Astrocyte (in vitro differentiated cells and primary cell): ENCODE results near the gene NRG3. TPM values are rescaled to one million over a fixed set of nuclear protein-coding genes. Genes with fewer than 3 reads are reported as not detected.

ENCODE experiments used
- DNase-seq: peaks from one replicate; pipeline ENCODE4 v3.0.0-alpha.2; 2010; ENCODE audit warnings: low read depth
- FAIRE-seq: peaks from 2 replicates; lab custom pipeline; 2011; peaks lifted over from hg19 to GRCh38; lab: Jason Lieb, UNC
- H2AFZ ChIP-seq: 2 replicates; pipeline ENCODE4 v1.6.0; 2012; ENCODE audit warnings: low read depth, low read length, inconsistent platforms
- H3K27ac ChIP-seq: 2 replicates; pipeline ENCODE4 v1.5.1; 2011; ENCODE audit warnings: low read depth, low read length, inconsistent platforms
- H3K27me3 ChIP-seq: 2 replicates; pipeline ENCODE4 v1.6.0; 2011; ENCODE audit warnings: low read length, inconsistent platforms; ENCODE audit not compliant: insufficient read depth
- H3K36me3 ChIP-seq: 2 replicates; pipeline ENCODE4 v1.5.1; 2011; ENCODE audit warnings: low read length, inconsistent platforms; ENCODE audit not compliant: insufficient read depth
- H3K4me1 ChIP-seq: 2 replicates; pipeline ENCODE4 v1.5.1; 2011; ENCODE audit warnings: low read length, inconsistent platforms; ENCODE audit not compliant: insufficient read depth
- H3K4me2 ChIP-seq: 2 replicates; pipeline ENCODE4 v1.6.0; 2012; ENCODE audit warnings: low read length, inconsistent platforms
- H3K4me3 ChIP-seq: 2 replicates; pipeline ENCODE4 v1.5.1; 2011; ENCODE audit warnings: low read depth, mild to moderate bottlenecking, low read length, inconsistent platforms; ENCODE audit not compliant: insufficient read depth
- H3K79me2 ChIP-seq: 2 replicates; pipeline ENCODE4 v1.6.0; 2012; ENCODE audit warnings: mild to moderate bottlenecking, low read length, inconsistent platforms; ENCODE audit not compliant: insufficient read depth
- H3K9ac ChIP-seq: 2 replicates; pipeline ENCODE4 v1.6.0; 2012; ENCODE audit warnings: mild to moderate bottlenecking, low read length, inconsistent platforms
- H3K9me3 ChIP-seq: 2 replicates; pipeline ENCODE4 v1.5.1; 2012; ENCODE audit warnings: low read depth, mild to moderate bottlenecking, low read length, inconsistent platforms; ENCODE audit not compliant: insufficient read depth
- H4K20me1 ChIP-seq: 2 replicates; pipeline ENCODE4 v1.6.0; 2012; ENCODE audit warnings: low read length, inconsistent platforms; ENCODE audit not compliant: insufficient read depth
- H3K27ac Mint-ChIP-seq: one replicate; pipeline ENCODE4 v1.8.0; 2021; ENCODE audit warnings: mild to moderate bottlenecking, mixed read lengths; ENCODE audit not compliant: unreplicated experiment
- H3K27me3 Mint-ChIP-seq: one replicate; pipeline ENCODE4 v1.8.0; 2021; ENCODE audit warnings: low read depth, mixed read lengths; ENCODE audit not compliant: unreplicated experiment
- H3K36me3 Mint-ChIP-seq: one replicate; pipeline ENCODE4 v1.8.0; 2021; ENCODE audit warnings: low read depth, mixed read lengths; ENCODE audit not compliant: unreplicated experiment
- H3K4me1 Mint-ChIP-seq: one replicate; pipeline ENCODE4 v1.8.0; 2021; ENCODE audit warnings: low read depth, mixed read lengths; ENCODE audit not compliant: unreplicated experiment
- H3K4me3 Mint-ChIP-seq: one replicate; pipeline ENCODE4 v1.8.0; 2021; ENCODE audit warnings: mild to moderate bottlenecking, moderate library complexity, mixed read lengths; ENCODE audit not compliant: unreplicated experiment
- H3K9me3 Mint-ChIP-seq: one replicate; pipeline ENCODE4 v1.8.0; 2021; ENCODE audit warnings: mild to moderate bottlenecking, mixed read lengths; ENCODE audit not compliant: unreplicated experiment
- CTCF ChIP-seq: IDR thresholded peaks from 2 replicates; pipeline ENCODE4 v1.5.1; 2011; ENCODE audit warnings: low read depth, mild to moderate bottlenecking, inconsistent platforms, low read length, moderate library complexity; ENCODE audit not compliant: insufficient read depth
- EZH2 ChIP-seq: IDR thresholded peaks from 2 replicates; pipeline ENCODE4 v1.6.1; 2012; ENCODE audit warnings: mild to moderate bottlenecking, low read length, inconsistent platforms; ENCODE audit not compliant: insufficient read depth
- total RNA-seq: library from RNA; stranded (reverse); gene quantifications from 2 replicates; pipeline ENCODE4 v1.2.1, GENCODE V29; 2021

The NRG3 gene
- total RNA-seq, 1 donor from 2014 or later: 2.1 TPM

DNA sequence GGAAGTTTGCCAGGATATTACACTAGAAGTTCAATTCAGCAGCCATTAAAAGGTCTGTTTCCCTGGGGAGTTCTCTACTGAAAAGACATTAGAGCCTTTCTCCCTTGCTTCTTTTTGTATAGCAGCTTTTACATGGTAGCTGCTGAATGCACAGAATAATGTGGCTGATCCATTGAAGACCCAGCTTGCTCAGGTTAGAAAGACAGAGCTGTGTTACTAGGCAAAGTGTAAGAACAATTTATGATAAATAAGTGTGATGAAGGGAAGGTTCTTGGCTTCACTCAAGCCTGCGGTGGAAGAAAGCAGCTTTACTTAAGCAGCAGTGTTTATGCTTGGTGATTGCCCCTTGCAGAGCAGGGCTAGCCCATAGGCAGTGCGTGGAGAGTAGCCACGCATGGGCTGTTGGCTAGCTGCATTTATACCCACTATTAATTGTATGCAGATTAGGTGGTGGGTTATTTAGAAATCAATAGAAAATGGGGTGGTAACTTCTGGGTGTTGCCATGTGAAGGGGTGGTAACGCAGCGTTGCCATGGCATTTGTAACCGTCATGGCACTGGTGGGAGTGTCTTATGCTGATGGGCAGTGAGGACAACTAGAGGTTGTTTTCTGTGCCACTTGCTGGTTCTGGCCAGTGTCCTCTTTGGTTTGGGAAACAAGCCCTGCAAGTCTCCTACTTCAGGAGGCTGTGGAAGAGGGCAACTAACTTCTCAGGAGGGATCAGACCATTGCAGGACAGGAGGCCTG lies 942.9 kb downstream of the NRG3 start:
- FAIRE-seq (no peak), DNase-seq (no peak)
- H3K9ac ChIP-seq: no peak overlapping the region
- TF ChIP-seq EZH2: no peak
- TF ChIP-seq CTCF: no peak
- Mint-ChIP-seq H3K36me3 (no peaks in the 10 kb centered on the region), H3K27ac (no peak overlapping the region), H3K4me3 (no peak overlapping the region), H3K9me3 (peaks cover 2% of the 10 kb centered on the region), H3K27me3 (no peaks in the 10 kb centered on the region), H3K4me1 (peaks cover 8% of the 10 kb centered on the region)
- no peak overlapping the region for H3K4me3 ChIP-seq
- H3K27ac ChIP-seq: no peak overlapping the region
- no peaks in the 10 kb centered on the region for H4K20me1 ChIP-seq
- no peaks in the 10 kb centered on the region for H3K27me3 ChIP-seq
- no peaks in the 10 kb centered on the region for H3K36me3 ChIP-seq
- H3K9me3 ChIP-seq: no peaks in the 10 kb centered on the region
- H3K4me2 ChIP-seq: no peak overlapping the region
- peaks cover 4% of the 10 kb centered on the region for H3K4me1 ChIP-seq
- no peaks in the 10 kb centered on the region for H3K79me2 ChIP-seq
- no peak overlapping the region for H2AFZ ChIP-seq

DNA sequence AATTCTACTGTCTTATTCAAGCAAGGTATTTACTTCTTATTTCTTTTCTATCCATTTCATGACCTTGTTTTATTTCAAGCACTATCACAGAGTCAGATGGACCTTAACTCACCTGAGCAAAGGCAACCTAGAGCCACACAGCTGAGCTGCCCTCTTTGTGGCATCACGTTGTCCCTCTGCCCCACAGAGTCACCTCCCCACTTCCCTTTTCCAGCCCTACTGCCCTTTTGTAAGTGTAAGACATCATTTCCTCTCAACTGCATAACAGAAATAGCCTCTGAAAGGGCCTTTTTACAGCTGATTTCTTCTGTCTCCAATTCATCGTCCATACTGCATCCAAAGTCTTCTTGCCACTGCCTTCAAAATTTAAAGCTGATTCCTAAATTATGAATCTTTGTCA lies 946.0 kb downstream of the NRG3 start:
- Mint-ChIP-seq H3K4me1 (no peaks in the 10 kb centered on the region), H3K4me3 (no peak overlapping the region), H3K27ac (no peak overlapping the region), H3K9me3 (peaks cover 2% of the 10 kb centered on the region), H3K36me3 (no peaks in the 10 kb centered on the region), H3K27me3 (no peaks in the 10 kb centered on the region)
- Histone ChIP-seq H3K4me1 (no peaks in the 10 kb centered on the region), H3K27ac (no peak overlapping the region), H4K20me1 (no peaks in the 10 kb centered on the region), H3K4me2 (no peak overlapping the region), H3K27me3 (no peaks in the 10 kb centered on the region), H2AFZ (no peak overlapping the region), H3K36me3 (no peaks in the 10 kb centered on the region), H3K9ac (no peak overlapping the region), H3K79me2 (no peaks in the 10 kb centered on the region), H3K9me3 (no peaks in the 10 kb centered on the region), H3K4me3 (no peak overlapping the region)
- DNase-seq (no peak), FAIRE-seq (no peak)
- TF ChIP-seq CTCF (no peak), EZH2 (no peak)

- H3K4me3 Mint-ChIP-seq: no peak overlapping the region
- Histone ChIP-seq H3K4me2 (no peak overlapping the region), H3K9me3 (no peaks in the 10 kb centered on the region), H3K4me1 (no peaks in the 10 kb centered on the region), H3K27ac (no peak overlapping the region), H4K20me1 (no peaks in the 10 kb centered on the region), H3K79me2 (no peaks in the 10 kb centered on the region), H3K9ac (no peak overlapping the region), H3K4me3 (no peak overlapping the region), H2AFZ (no peak overlapping the region), H3K36me3 (no peaks in the 10 kb centered on the region), H3K27me3 (no peaks in the 10 kb centered on the region)
- no peak overlapping the region for H3K27ac Mint-ChIP-seq
- DNase-seq (peak; percentile 46), FAIRE-seq (no peak)
- no peaks in the 10 kb centered on the region for H3K4me1 Mint-ChIP-seq
- no peaks in the 10 kb centered on the region for H3K36me3 Mint-ChIP-seq
- no peaks in the 10 kb centered on the region for H3K9me3 Mint-ChIP-seq
- no peak for TF ChIP-seq EZH2
- no peak for TF ChIP-seq CTCF
- H3K27me3 Mint-ChIP-seq: no peaks in the 10 kb centered on the region
Observed at GRCh38 chr10:82826132-82826531, 951.1 kb downstream of the NRG3 start.
